GM12875 (cell line): Measurements from ENCODE around the gene JUP.
A peak's percentile ranks its signal among the peaks of the same experiment; 100 is the strongest.

ENCODE experiments used
- H3K4me3 ChIP-seq: one replicate; pipeline ENCODE4 v1.5.1; 2011; ENCODE audit warnings: low read depth, low read length, control low read depth
- CTCF ChIP-seq: IDR thresholded peaks from 2 replicates; pipeline ENCODE4 v1.5.1; 2011; ENCODE audit warnings: low read depth, mild to moderate bottlenecking, control low read depth, inconsistent platforms, low read length, moderate library complexity, borderline replicate concordance; ENCODE audit not compliant: insufficient read depth

Gene JUP

GRCh38 chr17:41741709-41742108 is 44.8 kb downstream of the JUP start:
- no peak for TF ChIP-seq CTCF
- no peak overlapping the region for H3K4me3 ChIP-seq

- no peak overlapping the region for H3K4me3 ChIP-seq
- no peak for TF ChIP-seq CTCF
These were observed 46.0 kb downstream of the JUP start for GRCh38 chr17:41740506-41740905.

- TF ChIP-seq CTCF = no peak
- H3K4me3 ChIP-seq = no peak overlapping the region
These were observed 46.7 kb downstream of the JUP start for GRCh38 chr17:41739661-41740352.

- TF ChIP-seq CTCF = no peak
- H3K4me3 ChIP-seq = no peak overlapping the region
These were observed 47.8 kb downstream of the JUP start for GRCh38 chr17:41738801-41739112.

GRCh38 chr17:41738077-41738800 is 48.3 kb downstream of the JUP start:
- no peak overlapping the region for H3K4me3 ChIP-seq
- peak; percentile 95 for TF ChIP-seq CTCF

- H3K4me3 ChIP-seq = no peak overlapping the region
- TF ChIP-seq CTCF = no peak
These were observed 48.9 kb downstream of the JUP start for GRCh38 chr17:41737680-41738023.
